T-cell (primary cell): Measurements from ENCODE around the gene SLC18B1. TPM values are rescaled to one million over a fixed set of nuclear protein-coding genes. Genes with fewer than 3 reads are reported as not detected.

ENCODE experiments used
- ATAC-seq, 4 experiments: fragments of 200-7000 bp in 3 of 4; fragments of 150-1000 bp in 1 of 4; cut with Tn5 transposase; replicated peaks in 1 of 4; 1 replicate in 3 of 4; 2 replicates in 1 of 4; pipeline ENCODE4 v1.10.0; 2021; ENCODE audit warnings: moderate library complexity in 3 of 4, mild to moderate bottlenecking in 2 of 4, moderate number of reproducible peaks in 1 of 4
- CTCF ChIA-PET, 2 donors: fragments of 300-600 bp; sonication (Branson Sonifier 250); formaldehyde crosslinking; loops; one replicate each; lab custom pipeline; 2022; ENCODE audit warnings: antibody characterized with exemption in 2 of 2; lab: Charles Lee
- POLR2A ChIA-PET, 2 donors: fragments of 300-600 bp; sonication (Branson Sonifier 250); formaldehyde crosslinking; loops; one replicate each; lab custom pipeline; 2022; ENCODE audit warnings: antibody characterized with exemption in 2 of 2; lab: Charles Lee
- DNase-seq, 35 experiments: peaks; one replicate each; pipeline versions ENCODE4 v3.0.0 to v3.0.0-alpha.2; 2013 to 2023
- H3K27ac ChIP-seq: one replicate; pipeline ENCODE4 v1.5.1; 2013; ENCODE audit warnings: low read length
- H3K27me3 ChIP-seq, 2 experiments: replicated peaks in 1 of 2; 1 replicate in 1 of 2; 2 replicates in 1 of 2; pipeline versions ENCODE4 v1.6.1 to v1.7.0; 2013; ENCODE audit warnings: low read length in 1 of 2, mixed read lengths in 1 of 2; ENCODE audit not compliant: control insufficient read depth in 2 of 2, insufficient read depth in 2 of 2; ENCODE audit errors: extremely low read depth in 1 of 2
- H3K36me3 ChIP-seq, 2 donors: 1 replicate in 1 of 2; 2 replicates in 1 of 2; pipeline versions ENCODE4 v1.6.1 to v1.7.0; 2013; ENCODE audit warnings: low read length in 1 of 2; ENCODE audit not compliant: control insufficient read depth in 2 of 2, insufficient read depth in 1 of 2; ENCODE audit errors: extremely low read depth in 1 of 2
- H3K4me1 ChIP-seq, 2 experiments: 1 replicate in 1 of 2; 2 replicates in 1 of 2; pipeline versions ENCODE4 v1.6.1 to v1.7.0; 2013; ENCODE audit warnings: low read length in 2 of 2, mixed read lengths in 1 of 2; ENCODE audit not compliant: insufficient read depth in 2 of 2, control insufficient read depth in 1 of 2; ENCODE audit errors: extremely low read depth in 1 of 2
- H3K4me3 ChIP-seq, 2 donors: 1 replicate in 1 of 2; 2 replicates in 1 of 2; pipeline versions ENCODE4 v1.5.1 to v1.7.0; 2013; ENCODE audit warnings: mild to moderate bottlenecking in 2 of 2, low read length in 1 of 2, moderate library complexity in 1 of 2; ENCODE audit not compliant: control insufficient read depth in 1 of 2; ENCODE audit errors: extremely low read depth in 1 of 2
- H3K9me3 ChIP-seq: 2 replicates; pipeline ENCODE4 v1.7.0; 2013
- H3K27ac Mint-ChIP-seq, 2 donors: one replicate each; pipeline ENCODE4 v1.8.0; 2020 to 2021; ENCODE audit warnings: mild to moderate bottlenecking in 2 of 2, mixed read lengths in 2 of 2
- H3K27me3 Mint-ChIP-seq, 2 donors: one replicate each; pipeline ENCODE4 v1.8.0; 2021 to 2022; ENCODE audit warnings: mixed read lengths in 2 of 2
- H3K36me3 Mint-ChIP-seq: one replicate; pipeline ENCODE4 v1.8.0; 2021; ENCODE audit warnings: mixed read lengths
- H3K4me1 Mint-ChIP-seq, 3 donors: one replicate each; pipeline ENCODE4 v1.8.0; 2020 to 2022; ENCODE audit warnings: mixed read lengths in 3 of 3, mild to moderate bottlenecking in 1 of 3
- H3K4me3 Mint-ChIP-seq, 3 donors: one replicate each; pipeline ENCODE4 v1.8.0; 2020 to 2022; ENCODE audit warnings: mild to moderate bottlenecking in 3 of 3, mixed read lengths in 3 of 3, moderate library complexity in 3 of 3
- H3K9me3 Mint-ChIP-seq, 3 donors: one replicate each; pipeline ENCODE4 v1.8.0; 2020 to 2022; ENCODE audit warnings: mixed read lengths in 3 of 3
- WGBS: methylation state at CpG from one replicate; pipeline ENCODE4 v1.1.5; 2013; ENCODE audit warnings: missing lambda C conversion rate; ENCODE audit not compliant: insufficient coverage; 5-methylcytosine and 5-hydroxymethylcytosine counted together
- total RNA-seq, 35 experiments: library from RNA in 6 of 35; stranded (reverse) in 6 of 35; fragments of 120-200 nt in 1 of 35; gene quantifications; one replicate each; pipeline versions ENCODE4 v1.2.1 to v1.2.4 and lab custom pipeline; 2013 to 2026

Gene SLC18B1
- total RNA-seq, 5 donors from 2014 or later (not counting 1 experiment from before 2014, with no cell fraction given): 5.5 to 15.8 (median 13.0) TPM

- Histone ChIP-seq H3K4me1 (peaks cover 0 to 3% of the 10 kb centered on the region in 2 experiments), H3K36me3 (peaks cover 19 to 43% of the 10 kb centered on the region in 2 donors), H3K27me3 (no peaks in the 10 kb centered on the region), H3K9me3 (no peaks in the 10 kb centered on the region), H3K27ac (no peak overlapping the region), H3K4me3 (no peak overlapping the region)
- no peaks in the 10 kb centered on the region for H3K27me3 Mint-ChIP-seq
- H3K36me3 Mint-ChIP-seq: peaks cover 69% of the 10 kb centered on the region
- no CpG with 5 or more reads among the region's 1 CpG for WGBS
- no peak for ATAC-seq
- ChIA-PET CTCF (no interaction called here), POLR2A (no interaction called here)
- no peak overlapping the region for H3K27ac Mint-ChIP-seq
- H3K4me1 Mint-ChIP-seq: peaks cover 11 to 16% (median 12%) of the 10 kb centered on the region in 3 donors
- DNase-seq: no peak
- no peak overlapping the region for H3K4me3 Mint-ChIP-seq
- H3K9me3 Mint-ChIP-seq: peaks cover 7 to 10% (median 8%) of the 10 kb centered on the region in 3 donors
These were observed 52.4 kb downstream of the SLC18B1 start for GRCh38 chr6:132746048-132746447.

- peaks cover 15 to 28% of the 10 kb centered on the region in 2 donors for H3K36me3 ChIP-seq
- ChIA-PET POLR2A (no interaction called here), CTCF (no interaction called here)
- no peaks in the 10 kb centered on the region for H3K4me1 ChIP-seq
- Mint-ChIP-seq H3K9me3 (peaks cover 17 to 24% (median 23%) of the 10 kb centered on the region in 3 donors), H3K36me3 (peaks cover 48% of the 10 kb centered on the region), H3K4me1 (no peaks in the 10 kb centered on the region), H3K4me3 (no peak overlapping the region), H3K27me3 (peaks cover 0 to 10% of the 10 kb centered on the region in 2 donors), H3K27ac (no peak overlapping the region)
- 94% methylated on average over 2 of the region's 4 CpGs for WGBS
- H3K27ac ChIP-seq: no peak overlapping the region
- no peaks in the 10 kb centered on the region for H3K27me3 ChIP-seq
- DNase-seq (no peak), ATAC-seq (no peak)
- no peak overlapping the region for H3K4me3 ChIP-seq
- peaks cover 2% of the 10 kb centered on the region for H3K9me3 ChIP-seq
These were observed 55.9 kb downstream of the SLC18B1 start for GRCh38 chr6:132742495-132742894.

- peaks cover 17 to 24% (median 23%) of the 10 kb centered on the region in 3 donors for H3K9me3 Mint-ChIP-seq
- ATAC-seq (no peak), DNase-seq (no peak)
- H3K27ac Mint-ChIP-seq: no peak overlapping the region
- Histone ChIP-seq H3K36me3 (peaks cover 10 to 21% of the 10 kb centered on the region in 2 donors), H3K27ac (no peak overlapping the region), H3K4me3 (no peak overlapping the region), H3K4me1 (peaks cover 0 to 2% of the 10 kb centered on the region in 2 experiments), H3K27me3 (no peaks in the 10 kb centered on the region), H3K9me3 (peaks cover 2% of the 10 kb centered on the region)
- WGBS: no CpG with 5 or more reads among the region's 1 CpG
- POLR2A ChIA-PET: no interaction called here
- H3K36me3 Mint-ChIP-seq: peaks cover 40% of the 10 kb centered on the region
- peaks cover 0 to 10% of the 10 kb centered on the region in 2 donors for H3K27me3 Mint-ChIP-seq
- peaks cover 4 to 10% (median 8%) of the 10 kb centered on the region in 3 donors for H3K4me1 Mint-ChIP-seq
- CTCF ChIA-PET: no interaction called here
- H3K4me3 Mint-ChIP-seq: no peak overlapping the region
These were observed 57.2 kb downstream of the SLC18B1 start for GRCh38 chr6:132741281-132741680.

GRCh38 chr6:132736239-132736638 is 62.2 kb downstream of the SLC18B1 start:
- Mint-ChIP-seq H3K36me3 (peaks cover 8% of the 10 kb centered on the region), H3K4me1 (peaks cover 7 to 13% (median 10%) of the 10 kb centered on the region in 3 donors), H3K9me3 (peaks cover 10 to 18% (median 16%) of the 10 kb centered on the region in 3 donors), H3K27ac (no peak overlapping the region), H3K27me3 (peaks cover 0 to 10% of the 10 kb centered on the region in 2 donors), H3K4me3 (no peak overlapping the region)
- no CpG with 5 or more reads among the region's 1 CpG for WGBS
- Histone ChIP-seq H3K36me3 (no peaks in the 10 kb centered on the region), H3K27me3 (no peaks in the 10 kb centered on the region), H3K9me3 (peaks cover 2% of the 10 kb centered on the region), H3K27ac (no peak overlapping the region), H3K4me1 (peaks cover 0 to 2% of the 10 kb centered on the region in 2 experiments), H3K4me3 (no peak overlapping the region)
- POLR2A ChIA-PET: no interaction called here
- DNase-seq (no peak), ATAC-seq (no peak)
- CTCF ChIA-PET: no interaction called here

- Mint-ChIP-seq H3K4me3 (no peak overlapping the region), H3K36me3 (no peaks in the 10 kb centered on the region), H3K4me1 (peaks cover 7 to 13% (median 10%) of the 10 kb centered on the region in 3 donors), H3K27ac (no peak overlapping the region), H3K9me3 (peaks cover 8 to 14% (median 13%) of the 10 kb centered on the region in 3 donors), H3K27me3 (peaks cover 0 to 10% of the 10 kb centered on the region in 2 donors)
- WGBS: 40% methylated on average over 1 of the region's 3 CpGs
- Histone ChIP-seq H3K4me1 (peaks cover 0 to 2% of the 10 kb centered on the region in 2 experiments), H3K27me3 (no peaks in the 10 kb centered on the region), H3K27ac (no peak overlapping the region), H3K4me3 (no peak overlapping the region), H3K36me3 (no peaks in the 10 kb centered on the region), H3K9me3 (peaks cover 2% of the 10 kb centered on the region)
- ChIA-PET CTCF (no interaction called here), POLR2A (no interaction called here)
- DNase-seq: no peak
- ATAC-seq: no peak
These were observed 63.7 kb downstream of the SLC18B1 start for GRCh38 chr6:132734694-132735236.

GRCh38 chr6:132733814-132734213 is 64.6 kb downstream of the SLC18B1 start:
- no peak overlapping the region for H3K27ac Mint-ChIP-seq
- no peak for ATAC-seq
- H3K9me3 ChIP-seq: peaks cover 2% of the 10 kb centered on the region
- no CpG with 5 or more reads among the region's 1 CpG for WGBS
- POLR2A ChIA-PET: no interaction called here
- CTCF ChIA-PET: no interaction called here
- no peak for DNase-seq
- peaks cover 7 to 13% (median 10%) of the 10 kb centered on the region in 3 donors for H3K4me1 Mint-ChIP-seq
- H3K4me3 ChIP-seq: no peak overlapping the region
- no peaks in the 10 kb centered on the region for H3K27me3 ChIP-seq
- peaks cover 0 to 8% of the 10 kb centered on the region in 2 donors for H3K27me3 Mint-ChIP-seq
- H3K36me3 ChIP-seq: no peaks in the 10 kb centered on the region
- H3K4me1 ChIP-seq: peaks cover 0 to 2% of the 10 kb centered on the region in 2 experiments
- no peaks in the 10 kb centered on the region for H3K36me3 Mint-ChIP-seq
- H3K9me3 Mint-ChIP-seq: peaks cover 2 to 8% (median 7%) of the 10 kb centered on the region in 3 donors
- no peak overlapping the region for H3K4me3 Mint-ChIP-seq
- no peak overlapping the region for H3K27ac ChIP-seq
